ENCODE results near the gene BRD2. TPM values are rescaled to one million over a fixed set of nuclear protein-coding genes. Genes with fewer than 3 reads are reported as not detected.

BRD2 gene
- total and polyA plus RNA-seq, 2 donors (not counting 1 experiment from before 2014, with no cell fraction given) = 474 to 620 TPM

GRCh38 chr6:32968867-32969684 is 682 bp downstream of the BRD2 start:
- ATAC-seq (ENCODE audit: low read depth) (peak; percentile 11), DNase-seq (peak; percentile 81)
- TF ChIP-seq EZH2 (IDR thresholded peaks at IDR 0.05; ENCODE audit: borderline replicate concordance, insufficient read depth, low read depth, low read length, poor library complexity, severe bottlenecking) = no peak
- no peak for TF ChIP-seq CTCF (IDR thresholded peaks at IDR 0.05)
- no peaks in the 10 kb centered on the region for H3K27me3 ChIP-seq (replicated peaks in 1 of 4; ENCODE audit: control extremely low read depth in 1 of 4, control insufficient read depth in 3 of 4, insufficient read depth in 4 of 4, low read length in 3 of 4)
- peaks cover 14 to 29% of the 10 kb centered on the region in 2 donors for H3K4me1 ChIP-seq (ENCODE audit: control insufficient read depth in 2 of 2, insufficient read depth in 2 of 2, low read length in 2 of 2)
- Mint-ChIP-seq H3K4me3 (peak overlapping the region; percentile 96), H3K27me3 (no peaks in the 10 kb centered on the region), H3K4me1 (peaks cover 30% of the 10 kb centered on the region), H3K9me3 (ENCODE audit: insufficient read depth) (no peaks in the 10 kb centered on the region), H3K27ac (peak overlapping the region; percentile 99)
- peak overlapping the region; percentile 96 for H3K27ac ChIP-seq (ENCODE audit: low read length in 2 of 2)
- intact Hi-C loops (cut with micrococcal nuclease) = loop anchor here (1.0 kb wide), 3 partner anchors 25 to 125 kb away; partner anchors contain the start of gene PSMB8
- H3K79me2 ChIP-seq (ENCODE audit: control insufficient read depth, insufficient read depth, low read length) = peaks cover 59% of the 10 kb centered on the region
- POLR2A ChIA-PET = interaction anchor here (0.6 to 11.8 kb wide), 21 partner anchors 9 to 778 kb away, joined by 3 to 349 read pairs (median 8); partner anchors contain the start of genes HLA-DMA, HLA-DMB, PSMB8 and PSMB9
- peak overlapping the region; percentile 68 to 93 (median 83) for H3K4me3 ChIP-seq (ENCODE audit: control extremely low read depth in 1 of 5, extremely low read depth in 1 of 5, insufficient read depth in 1 of 5, low read depth in 2 of 5, low read length in 4 of 5)
- 1% methylated on average over 25 of the region's 40 CpGs for WGBS (ENCODE audit: insufficient coverage)
- H3K9me3 ChIP-seq (ENCODE audit: control extremely low read depth in 1 of 3, control insufficient read depth in 2 of 3, insufficient read depth in 1 of 3, low read length in 2 of 3) = no peaks in the 10 kb centered on the region
- CTCF ChIA-PET = interaction anchor here (0.8 to 28.4 kb wide), 9 partner anchors 16 to 131 kb away, joined by 3 to 822 read pairs (median 43); partner anchors contain the start of genes HLA-DMA, HLA-DMB and TAP2
- H4K20me1 ChIP-seq (ENCODE audit: control insufficient read depth, insufficient read depth, low read length, poor library complexity, severe bottlenecking) = peaks cover 20% of the 10 kb centered on the region
- peak overlapping the region; percentile 88 for H3K4me2 ChIP-seq (replicated peaks; ENCODE audit: low read depth, low read length, poor library complexity, severe bottlenecking)
- peak overlapping the region; percentile 91 for H3K9ac ChIP-seq (ENCODE audit: low read length)
- peak overlapping the region; percentile 90 for H2AFZ ChIP-seq (ENCODE audit: insufficient read depth, low read depth, low read length, poor library complexity, severe bottlenecking)
- H3K36me3 ChIP-seq (replicated peaks in 1 of 2; ENCODE audit: control extremely low read depth in 1 of 2, control insufficient read depth in 1 of 2, extremely low read depth in 1 of 2, insufficient read depth in 2 of 2, low read length in 1 of 2) = peaks cover 0 to 9% of the 10 kb centered on the region in 2 experiments

Data from B cell (primary cell).